Measurements from ENCODE around the gene IMMP1L.

IMMP1L gene

DNA sequence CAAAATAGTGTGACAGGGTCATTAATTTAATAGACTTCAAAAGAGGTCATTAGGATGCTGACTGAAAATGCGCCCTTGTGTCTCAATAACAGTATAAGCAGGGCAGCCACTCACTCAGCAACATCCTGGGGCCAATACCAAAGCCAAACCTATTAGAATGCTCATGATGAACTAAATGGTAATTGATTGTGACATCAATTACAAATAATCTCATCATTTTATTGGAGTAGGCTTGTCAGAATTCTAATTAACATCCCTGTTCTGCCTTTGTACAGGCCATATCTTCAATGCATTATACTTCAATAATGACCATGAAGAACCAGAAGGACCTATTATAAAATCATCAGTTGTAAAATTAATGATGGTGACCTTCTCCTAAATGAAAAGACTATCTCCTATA lies 75.6 kb downstream of the IMMP1L start:
- H4K8ac ChIP-seq (ENCODE audit: low read depth, low read length): no peak overlapping the region
- H2AFZ ChIP-seq (ENCODE audit: insufficient read depth, low read length, poor library complexity): no peak overlapping the region
- no peak for DNase-seq
- H3K23ac ChIP-seq (ENCODE audit: low read length): no peak overlapping the region
- H3K79me1 ChIP-seq (ENCODE audit: low read length): no peaks in the 10 kb centered on the region
- WGBS (ENCODE audit: extremely low coverage, insufficient coverage, insufficient read length): no CpG with 5 or more reads among the region's 1 CpG
- no peak overlapping the region for H3K4me2 ChIP-seq (ENCODE audit: low read length)
- peaks cover 0 to 1% of the 10 kb centered on the region in 2 experiments for H3K36me3 ChIP-seq (ENCODE audit: control insufficient read depth in 1 of 2, insufficient read depth in 2 of 2, low read length in 2 of 2)
- no peak overlapping the region for H2BK12ac ChIP-seq (ENCODE audit: low read length)
- no peak overlapping the region for H2AK5ac ChIP-seq (ENCODE audit: low read length)
- H3K9me3 ChIP-seq (ENCODE audit: insufficient read depth, low read depth, low read length): no peaks in the 10 kb centered on the region
- no peak overlapping the region for H3K18ac ChIP-seq (ENCODE audit: low read length)
- H4K91ac ChIP-seq (ENCODE audit: low read depth, low read length): no peak overlapping the region
- H3K27me3 ChIP-seq (ENCODE audit: insufficient read depth, low read length): no peaks in the 10 kb centered on the region
- H2BK120ac ChIP-seq (ENCODE audit: insufficient read depth, low read length, poor library complexity): no peak overlapping the region
- H3K9ac ChIP-seq (ENCODE audit: low read length): no peak overlapping the region
- no peaks in the 10 kb centered on the region for H3K79me2 ChIP-seq (ENCODE audit: control insufficient read depth, insufficient read depth, low read length, poor library complexity)
- H4K12ac ChIP-seq (ENCODE audit: low read depth, low read length): no peak overlapping the region
- no peaks in the 10 kb centered on the region for H3K4me1 ChIP-seq (ENCODE audit: control insufficient read depth in 1 of 2, insufficient read depth in 2 of 2, low read length in 2 of 2)
- no peak overlapping the region for H2BK5ac ChIP-seq (ENCODE audit: low read depth, low read length, poor library complexity)
- H3K27ac ChIP-seq (ENCODE audit: low read depth, low read length): no peak overlapping the region
- no peak overlapping the region for H3K4ac ChIP-seq (ENCODE audit: low read depth, low read length)
- no peak overlapping the region for H3K14ac ChIP-seq (ENCODE audit: low read length)
- no peak overlapping the region for H3K4me3 ChIP-seq (ENCODE audit: low read depth, low read length)

DNA sequence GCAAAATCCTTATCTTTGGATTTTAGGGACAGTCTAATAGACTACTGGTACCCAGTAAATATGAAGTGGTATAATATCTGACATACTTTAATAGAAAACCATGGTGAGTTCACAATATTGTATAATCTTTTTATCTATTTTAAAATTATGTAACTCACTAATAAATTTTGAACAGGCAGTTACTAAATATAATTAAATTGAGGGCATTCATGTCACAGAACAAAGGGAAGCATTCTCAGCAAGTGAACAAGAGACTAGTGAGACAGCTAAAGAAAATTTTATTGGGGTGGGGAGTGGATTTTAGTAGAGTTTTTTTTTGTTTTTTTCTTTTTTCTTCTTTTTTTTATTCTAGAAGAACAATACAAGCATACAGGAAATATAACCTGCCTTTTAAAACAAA lies 84.8 kb downstream of the IMMP1L start:
- H3K23ac ChIP-seq (ENCODE audit: low read length): no peak overlapping the region
- H2BK12ac ChIP-seq (ENCODE audit: low read length): no peak overlapping the region
- no peak overlapping the region for H4K12ac ChIP-seq (ENCODE audit: low read depth, low read length)
- H3K4me1 ChIP-seq (ENCODE audit: control insufficient read depth in 1 of 2, insufficient read depth in 2 of 2, low read length in 2 of 2): no peaks in the 10 kb centered on the region
- no peaks in the 10 kb centered on the region for H3K9me3 ChIP-seq (ENCODE audit: insufficient read depth, low read depth, low read length)
- no peak overlapping the region for H4K91ac ChIP-seq (ENCODE audit: low read depth, low read length)
- no peak overlapping the region for H3K9ac ChIP-seq (ENCODE audit: low read length)
- no peak overlapping the region for H2AFZ ChIP-seq (ENCODE audit: insufficient read depth, low read length, poor library complexity)
- no peak overlapping the region for H3K4me3 ChIP-seq (ENCODE audit: low read depth, low read length)
- H3K18ac ChIP-seq (ENCODE audit: low read length): no peak overlapping the region
- no peaks in the 10 kb centered on the region for H3K79me2 ChIP-seq (ENCODE audit: control insufficient read depth, insufficient read depth, low read length, poor library complexity)
- no peak overlapping the region for H3K4ac ChIP-seq (ENCODE audit: low read depth, low read length)
- H3K14ac ChIP-seq (ENCODE audit: low read length): no peak overlapping the region
- H2AK5ac ChIP-seq (ENCODE audit: low read length): no peak overlapping the region
- no peaks in the 10 kb centered on the region for H3K27me3 ChIP-seq (ENCODE audit: insufficient read depth, low read length)
- H2BK5ac ChIP-seq (ENCODE audit: low read depth, low read length, poor library complexity): no peak overlapping the region
- no peaks in the 10 kb centered on the region for H3K79me1 ChIP-seq (ENCODE audit: low read length)
- H2BK120ac ChIP-seq (ENCODE audit: insufficient read depth, low read length, poor library complexity): no peak overlapping the region
- no peak overlapping the region for H3K27ac ChIP-seq (ENCODE audit: low read depth, low read length)
- no peak for DNase-seq
- H3K36me3 ChIP-seq (ENCODE audit: control insufficient read depth in 1 of 2, insufficient read depth in 2 of 2, low read length in 2 of 2): no peaks in the 10 kb centered on the region
- H4K8ac ChIP-seq (ENCODE audit: low read depth, low read length): no peak overlapping the region
- no peak overlapping the region for H3K4me2 ChIP-seq (ENCODE audit: low read length)

DNA sequence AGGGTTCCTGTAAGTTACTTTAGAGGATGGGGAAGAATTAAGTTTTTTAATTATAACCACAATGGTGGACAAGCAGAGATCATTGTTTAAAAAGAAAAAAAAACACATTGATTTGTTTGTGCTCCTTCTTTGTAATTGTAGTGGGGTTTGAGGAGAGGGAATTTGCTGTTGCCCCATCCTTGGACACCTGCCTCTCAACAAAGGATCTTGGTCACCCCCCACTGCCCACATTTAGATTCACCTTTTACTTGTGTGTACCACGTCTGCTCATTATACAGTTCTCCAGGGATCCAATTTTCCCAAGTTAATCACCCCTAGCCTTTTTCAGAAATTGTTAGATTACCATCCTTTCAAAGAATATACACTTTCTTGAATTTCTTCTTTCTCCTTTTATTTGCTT lies 86.7 kb downstream of the IMMP1L start:
- Histone ChIP-seq H3K9ac (ENCODE audit: low read length) (no peak overlapping the region), H3K27me3 (ENCODE audit: insufficient read depth, low read length) (no peaks in the 10 kb centered on the region), H3K4me2 (ENCODE audit: low read length) (no peak overlapping the region), H2BK5ac (ENCODE audit: low read depth, low read length, poor library complexity) (no peak overlapping the region), H2BK120ac (ENCODE audit: insufficient read depth, low read length, poor library complexity) (no peak overlapping the region), H3K23ac (ENCODE audit: low read length) (no peak overlapping the region), H4K91ac (ENCODE audit: low read depth, low read length) (no peak overlapping the region), H2AFZ (ENCODE audit: insufficient read depth, low read length, poor library complexity) (no peak overlapping the region), H4K8ac (ENCODE audit: low read depth, low read length) (no peak overlapping the region), H3K36me3 (ENCODE audit: control insufficient read depth in 1 of 2, insufficient read depth in 2 of 2, low read length in 2 of 2) (no peaks in the 10 kb centered on the region), H3K4me1 (ENCODE audit: control insufficient read depth in 1 of 2, insufficient read depth in 2 of 2, low read length in 2 of 2) (no peaks in the 10 kb centered on the region), H3K79me1 (ENCODE audit: low read length) (no peaks in the 10 kb centered on the region), H3K27ac (ENCODE audit: low read depth, low read length) (no peak overlapping the region), H2BK12ac (ENCODE audit: low read length) (no peak overlapping the region), H3K79me2 (ENCODE audit: control insufficient read depth, insufficient read depth, low read length, poor library complexity) (no peaks in the 10 kb centered on the region), H3K4ac (ENCODE audit: low read depth, low read length) (no peak overlapping the region), H3K9me3 (ENCODE audit: insufficient read depth, low read depth, low read length) (no peaks in the 10 kb centered on the region), H3K14ac (ENCODE audit: low read length) (no peak overlapping the region), H3K4me3 (ENCODE audit: low read depth, low read length) (no peak overlapping the region), H2AK5ac (ENCODE audit: low read length) (no peak overlapping the region), H4K12ac (ENCODE audit: low read depth, low read length) (no peak overlapping the region), H3K18ac (ENCODE audit: low read length) (no peak overlapping the region)
- no CpG with 5 or more reads among the region's 1 CpG for WGBS (ENCODE audit: extremely low coverage, insufficient coverage, insufficient read length)
- no peak for DNase-seq

DNA sequence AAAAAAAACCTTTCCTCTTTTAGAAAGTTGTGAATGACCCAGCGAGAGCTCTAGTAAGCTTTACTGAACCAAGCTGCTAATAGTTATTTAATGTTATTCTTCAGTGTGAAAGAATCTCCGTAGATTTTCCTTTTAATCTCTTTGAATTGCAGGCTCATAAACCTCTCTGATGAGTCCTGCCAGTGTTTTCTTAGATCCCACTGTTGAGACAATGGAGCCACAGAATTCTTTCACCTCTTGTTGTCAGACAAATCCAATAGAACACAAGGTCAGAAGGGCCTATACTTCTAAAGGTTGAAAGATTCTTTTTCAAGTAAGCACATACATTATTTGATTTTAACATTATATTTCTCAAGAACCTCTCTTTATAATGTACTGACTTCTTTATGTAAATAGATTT lies 87.6 kb downstream of the IMMP1L start:
- H3K18ac ChIP-seq (ENCODE audit: low read length): no peak overlapping the region
- H3K4me3 ChIP-seq (ENCODE audit: low read depth, low read length): no peak overlapping the region
- no peaks in the 10 kb centered on the region for H3K27me3 ChIP-seq (ENCODE audit: insufficient read depth, low read length)
- no CpG with 5 or more reads among the region's 2 CpGs for WGBS (ENCODE audit: extremely low coverage, insufficient coverage, insufficient read length)
- H3K79me1 ChIP-seq (ENCODE audit: low read length): no peaks in the 10 kb centered on the region
- H3K23ac ChIP-seq (ENCODE audit: low read length): no peak overlapping the region
- no peak overlapping the region for H3K4me2 ChIP-seq (ENCODE audit: low read length)
- DNase-seq: no peak
- H3K79me2 ChIP-seq (ENCODE audit: control insufficient read depth, insufficient read depth, low read length, poor library complexity): no peaks in the 10 kb centered on the region
- no peak overlapping the region for H3K14ac ChIP-seq (ENCODE audit: low read length)
- H3K4me1 ChIP-seq (ENCODE audit: control insufficient read depth in 1 of 2, insufficient read depth in 2 of 2, low read length in 2 of 2): no peaks in the 10 kb centered on the region
- H2AK5ac ChIP-seq (ENCODE audit: low read length): no peak overlapping the region
- H4K8ac ChIP-seq (ENCODE audit: low read depth, low read length): no peak overlapping the region
- no peak overlapping the region for H4K12ac ChIP-seq (ENCODE audit: low read depth, low read length)
- no peak overlapping the region for H3K27ac ChIP-seq (ENCODE audit: low read depth, low read length)
- no peak overlapping the region for H2BK12ac ChIP-seq (ENCODE audit: low read length)
- H2AFZ ChIP-seq (ENCODE audit: insufficient read depth, low read length, poor library complexity): no peak overlapping the region
- no peak overlapping the region for H2BK120ac ChIP-seq (ENCODE audit: insufficient read depth, low read length, poor library complexity)
- no peaks in the 10 kb centered on the region for H3K36me3 ChIP-seq (ENCODE audit: control insufficient read depth in 1 of 2, insufficient read depth in 2 of 2, low read length in 2 of 2)
- H2BK5ac ChIP-seq (ENCODE audit: low read depth, low read length, poor library complexity): no peak overlapping the region
- H3K9me3 ChIP-seq (ENCODE audit: insufficient read depth, low read depth, low read length): no peaks in the 10 kb centered on the region
- H3K4ac ChIP-seq (ENCODE audit: low read depth, low read length): no peak overlapping the region
- H3K9ac ChIP-seq (ENCODE audit: low read length): no peak overlapping the region
- no peak overlapping the region for H4K91ac ChIP-seq (ENCODE audit: low read depth, low read length)

DNA sequence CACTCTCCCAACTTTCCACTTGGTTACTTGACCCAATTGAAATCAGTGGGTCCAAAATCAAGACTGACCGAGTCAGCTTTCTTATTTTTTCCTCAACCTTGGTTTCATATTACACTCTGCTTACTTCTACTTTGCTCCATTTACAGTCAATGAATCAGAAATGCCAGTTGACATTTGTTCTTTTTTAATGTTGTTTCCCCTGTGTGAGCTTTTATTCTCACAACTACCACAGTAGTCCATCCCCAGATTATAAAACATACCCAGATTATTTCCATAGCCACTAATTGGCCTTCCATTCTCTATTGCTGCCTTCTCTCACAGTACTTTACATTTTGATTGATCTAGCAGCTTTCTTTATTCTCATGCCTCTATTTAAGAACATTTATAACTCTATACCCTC lies 89.8 kb downstream of the IMMP1L start:
- no peak overlapping the region for H4K12ac ChIP-seq (ENCODE audit: low read depth, low read length)
- H3K79me2 ChIP-seq (ENCODE audit: control insufficient read depth, insufficient read depth, low read length, poor library complexity): no peaks in the 10 kb centered on the region
- H3K9me3 ChIP-seq (ENCODE audit: insufficient read depth, low read depth, low read length): no peaks in the 10 kb centered on the region
- no peak overlapping the region for H2AK5ac ChIP-seq (ENCODE audit: low read length)
- no peak overlapping the region for H2BK12ac ChIP-seq (ENCODE audit: low read length)
- no peak overlapping the region for H3K27ac ChIP-seq (ENCODE audit: low read depth, low read length)
- no peak overlapping the region for H3K4ac ChIP-seq (ENCODE audit: low read depth, low read length)
- H3K9ac ChIP-seq (ENCODE audit: low read length): no peak overlapping the region
- WGBS (ENCODE audit: extremely low coverage, insufficient coverage, insufficient read length): no CpG with 5 or more reads among the region's 1 CpG
- H3K27me3 ChIP-seq (ENCODE audit: insufficient read depth, low read length): no peaks in the 10 kb centered on the region
- no peak overlapping the region for H3K23ac ChIP-seq (ENCODE audit: low read length)
- no peak overlapping the region for H3K4me2 ChIP-seq (ENCODE audit: low read length)
- no peak overlapping the region for H2BK5ac ChIP-seq (ENCODE audit: low read depth, low read length, poor library complexity)
- H2BK120ac ChIP-seq (ENCODE audit: insufficient read depth, low read length, poor library complexity): no peak overlapping the region
- no peak overlapping the region for H3K4me3 ChIP-seq (ENCODE audit: low read depth, low read length)
- no peaks in the 10 kb centered on the region for H3K4me1 ChIP-seq (ENCODE audit: control insufficient read depth in 1 of 2, insufficient read depth in 2 of 2, low read length in 2 of 2)
- DNase-seq: no peak
- no peak overlapping the region for H3K14ac ChIP-seq (ENCODE audit: low read length)
- H2AFZ ChIP-seq (ENCODE audit: insufficient read depth, low read length, poor library complexity): no peak overlapping the region
- H4K8ac ChIP-seq (ENCODE audit: low read depth, low read length): no peak overlapping the region
- H4K91ac ChIP-seq (ENCODE audit: low read depth, low read length): no peak overlapping the region
- H3K79me1 ChIP-seq (ENCODE audit: low read length): no peaks in the 10 kb centered on the region
- H3K36me3 ChIP-seq (ENCODE audit: control insufficient read depth in 1 of 2, insufficient read depth in 2 of 2, low read length in 2 of 2): no peaks in the 10 kb centered on the region
- H3K18ac ChIP-seq (ENCODE audit: low read length): no peak overlapping the region

Measured in trophoblast cell (in vitro differentiated cells and primary cell).